ENCODE results near the gene HBM.

DNA sequence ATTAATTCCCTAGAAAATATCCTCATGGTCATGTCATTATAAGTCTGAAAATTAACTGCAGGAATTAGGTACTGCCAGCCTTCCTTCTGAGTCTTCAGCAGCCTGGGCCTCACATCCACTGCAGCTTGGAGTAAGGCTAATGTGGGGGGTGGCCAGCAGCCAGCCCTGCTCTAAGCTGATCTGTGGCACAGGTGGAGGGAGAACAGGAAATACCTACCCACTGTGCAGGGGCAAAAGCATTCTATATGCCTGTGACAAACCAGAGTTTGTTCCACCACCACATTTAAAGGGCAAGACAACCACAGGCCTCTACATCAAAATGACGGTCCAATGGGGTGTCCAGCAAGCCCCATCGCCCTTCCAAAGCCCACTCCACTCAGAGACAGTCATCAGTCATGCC, 36.7 kb upstream of the HBM start:
- TF ChIP-seq, protein P1, sequence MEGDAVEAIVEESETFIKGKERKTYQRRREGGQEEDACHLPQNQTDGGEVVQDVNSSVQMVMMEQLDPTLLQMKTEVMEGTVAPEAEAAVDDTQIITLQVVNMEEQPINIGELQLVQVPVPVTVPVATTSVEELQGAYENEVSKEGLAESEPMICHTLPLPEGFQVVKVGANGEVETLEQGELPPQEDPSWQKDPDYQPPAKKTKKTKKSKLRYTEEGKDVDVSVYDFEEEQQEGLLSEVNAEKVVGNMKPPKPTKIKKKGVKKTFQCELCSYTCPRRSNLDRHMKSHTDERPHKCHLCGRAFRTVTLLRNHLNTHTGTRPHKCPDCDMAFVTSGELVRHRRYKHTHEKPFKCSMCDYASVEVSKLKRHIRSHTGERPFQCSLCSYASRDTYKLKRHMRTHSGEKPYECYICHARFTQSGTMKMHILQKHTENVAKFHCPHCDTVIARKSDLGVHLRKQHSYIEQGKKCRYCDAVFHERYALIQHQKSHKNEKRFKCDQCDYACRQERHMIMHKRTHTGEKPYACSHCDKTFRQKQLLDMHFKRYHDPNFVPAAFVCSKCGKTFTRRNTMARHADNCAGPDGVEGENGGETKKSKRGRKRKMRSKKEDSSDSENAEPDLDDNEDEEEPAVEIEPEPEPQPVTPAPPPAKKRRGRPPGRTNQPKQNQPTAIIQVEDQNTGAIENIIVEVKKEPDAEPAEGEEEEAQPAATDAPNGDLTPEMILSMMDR (IDR thresholded peaks at IDR 0.05), result no peak
- no peak for TF ChIP-seq POLR2AphosphoS5 (IDR thresholded peaks at IDR 0.05; ENCODE audit: low read depth, low read length)
- TF ChIP-seq TCF7L2 (IDR thresholded peaks at IDR 0.05; ENCODE audit: low read depth, low read length), result no peak
- no peak for TF ChIP-seq SIN3A (IDR thresholded peaks at IDR 0.05; ENCODE audit: borderline replicate concordance, insufficient read depth, low read depth, low read length)
- TF ChIP-seq, protein P2, sequence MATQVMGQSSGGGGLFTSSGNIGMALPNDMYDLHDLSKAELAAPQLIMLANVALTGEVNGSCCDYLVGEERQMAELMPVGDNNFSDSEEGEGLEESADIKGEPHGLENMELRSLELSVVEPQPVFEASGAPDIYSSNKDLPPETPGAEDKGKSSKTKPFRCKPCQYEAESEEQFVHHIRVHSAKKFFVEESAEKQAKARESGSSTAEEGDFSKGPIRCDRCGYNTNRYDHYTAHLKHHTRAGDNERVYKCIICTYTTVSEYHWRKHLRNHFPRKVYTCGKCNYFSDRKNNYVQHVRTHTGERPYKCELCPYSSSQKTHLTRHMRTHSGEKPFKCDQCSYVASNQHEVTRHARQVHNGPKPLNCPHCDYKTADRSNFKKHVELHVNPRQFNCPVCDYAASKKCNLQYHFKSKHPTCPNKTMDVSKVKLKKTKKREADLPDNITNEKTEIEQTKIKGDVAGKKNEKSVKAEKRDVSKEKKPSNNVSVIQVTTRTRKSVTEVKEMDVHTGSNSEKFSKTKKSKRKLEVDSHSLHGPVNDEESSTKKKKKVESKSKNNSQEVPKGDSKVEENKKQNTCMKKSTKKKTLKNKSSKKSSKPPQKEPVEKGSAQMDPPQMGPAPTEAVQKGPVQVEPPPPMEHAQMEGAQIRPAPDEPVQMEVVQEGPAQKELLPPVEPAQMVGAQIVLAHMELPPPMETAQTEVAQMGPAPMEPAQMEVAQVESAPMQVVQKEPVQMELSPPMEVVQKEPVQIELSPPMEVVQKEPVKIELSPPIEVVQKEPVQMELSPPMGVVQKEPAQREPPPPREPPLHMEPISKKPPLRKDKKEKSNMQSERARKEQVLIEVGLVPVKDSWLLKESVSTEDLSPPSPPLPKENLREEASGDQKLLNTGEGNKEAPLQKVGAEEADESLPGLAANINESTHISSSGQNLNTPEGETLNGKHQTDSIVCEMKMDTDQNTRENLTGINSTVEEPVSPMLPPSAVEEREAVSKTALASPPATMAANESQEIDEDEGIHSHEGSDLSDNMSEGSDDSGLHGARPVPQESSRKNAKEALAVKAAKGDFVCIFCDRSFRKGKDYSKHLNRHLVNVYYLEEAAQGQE (IDR thresholded peaks at IDR 0.05; ENCODE audit: insufficient read depth in 1 of 2, low read depth in 2 of 2, low read length in 1 of 2), result no peak
